A673 (cell line): Measurements from ENCODE around the gene MAP3K3. TPM values are rescaled to one million over a fixed set of nuclear protein-coding genes. Genes with fewer than 3 reads are reported as not detected.

Experiments used
- BruUV-seq: library from RNA; stranded (reverse); fragments of 400-500 nt; replicated peaks from 2 replicates; lab custom pipeline; 2021; lab: Mats Ljungman, UMichigan
- CTCF ChIA-PET: fragments of 300-600 bp; sonication (Branson Sonifier 250); formaldehyde crosslinking; loops from one replicate; lab custom pipeline; 2022; ENCODE audit warnings: antibody characterized with exemption; lab: Charles Lee
- POLR2A ChIA-PET: fragments of 300-600 bp; sonication (Branson Sonifier 250); formaldehyde crosslinking; loops from one replicate; lab custom pipeline; 2022; ENCODE audit warnings: antibody characterized with exemption; ENCODE audit not compliant: low non-redundant PET; lab: Charles Lee
- DNase-seq: peaks from one replicate; pipeline ENCODE4 v3.0.0-alpha.2; 2015; ENCODE audit warnings: low spot score
- H3K27ac ChIP-seq: fragments of 200-600 bp; sonication (generic); 2 replicates; pipeline ENCODE4 v1.5.1; 2016; ENCODE audit warnings: mixed run types, low read depth, mild to moderate bottlenecking, mixed read lengths, antibody characterized with exemption, low read length; ENCODE audit not compliant: poor library complexity, severe bottlenecking
- H3K27me3 ChIP-seq: fragments of 200-600 bp; sonication (generic); replicated peaks from 2 replicates; pipeline ENCODE4 v1.6.1; 2017; ENCODE audit warnings: mixed run types, low read depth, mild to moderate bottlenecking, mixed read lengths, antibody characterized with exemption, low read length; ENCODE audit not compliant: insufficient read depth, poor library complexity
- H3K36me3 ChIP-seq: fragments of 200-600 bp; sonication (generic); 2 replicates; pipeline ENCODE4 v1.6.1; 2016; ENCODE audit warnings: mixed run types, mild to moderate bottlenecking, mixed read lengths, antibody characterized with exemption, low read length; ENCODE audit not compliant: insufficient read depth, poor library complexity, severe bottlenecking
- H3K4me1 ChIP-seq: fragments of 200-600 bp; sonication (generic); 2 replicates; pipeline ENCODE4 v1.6.1; 2017; ENCODE audit warnings: mixed run types, mild to moderate bottlenecking, mixed read lengths, antibody characterized with exemption, low read length; ENCODE audit not compliant: insufficient read depth, poor library complexity, severe bottlenecking
- H3K4me3 ChIP-seq: fragments of 200-600 bp; sonication (generic); 2 replicates; pipeline ENCODE4 v1.5.1; 2016; ENCODE audit warnings: low read depth, mixed run types, mild to moderate bottlenecking, mixed read lengths, low read length; ENCODE audit not compliant: poor library complexity, severe bottlenecking
- H3K9me3 ChIP-seq: fragments of 200-600 bp; sonication (generic); 2 replicates; pipeline ENCODE4 v1.6.1; 2016; ENCODE audit warnings: mixed run types, low read depth, mild to moderate bottlenecking, mixed read lengths, antibody characterized with exemption, low read length; ENCODE audit not compliant: poor library complexity, severe bottlenecking
- CTCF ChIP-seq: fragments of 300-800, 200-600 bp; sonication (generic); conservative IDR thresholded peaks from 2 replicates; pipeline ENCODE4 v1.5.1; 2017; ENCODE audit warnings: low read depth, mild to moderate bottlenecking, antibody characterized with exemption, low read length, moderate library complexity, mixed read lengths
- EZH2 ChIP-seq: fragments of 200-600 bp; sonication (generic); IDR thresholded peaks from 2 replicates; pipeline ENCODE4 v1.6.1; 2017; ENCODE audit warnings: borderline replicate concordance, low read depth, mild to moderate bottlenecking, mixed read lengths, antibody characterized with exemption, low read length; ENCODE audit not compliant: poor library complexity, severe bottlenecking
- intact Hi-C: fragments of 100-400 bp; cut with micrococcal nuclease; formaldehyde crosslinking; loops from one replicate; pipeline ENCODE4 v1.10.0; 2022; ENCODE audit not compliant: unreplicated experiment
- total RNA-seq: library from RNA; stranded (reverse); gene quantifications from 2 replicates; pipeline ENCODE4 v1.2.3, GENCODE V29; 2021

The MAP3K3 gene
- total RNA-seq, 1 experiment from 2014 or later: 25.9 TPM

GRCh38 chr17:63578769-63579111 lies 43.5 kb upstream of the MAP3K3 start:
- H3K4me3 ChIP-seq: no peak overlapping the region
- no TSS peak for BruUV-seq
- intact Hi-C loops: no loop called here
- H3K27ac ChIP-seq: no peak overlapping the region
- POLR2A ChIA-PET: no interaction called here
- CTCF ChIA-PET: no interaction called here
- H3K36me3 ChIP-seq: peaks cover 28% of the 10 kb centered on the region
- no peaks in the 10 kb centered on the region for H3K9me3 ChIP-seq
- no peak for DNase-seq
- TF ChIP-seq EZH2: no peak
- TF ChIP-seq CTCF: no peak
- no peaks in the 10 kb centered on the region for H3K4me1 ChIP-seq
- no peaks in the 10 kb centered on the region for H3K27me3 ChIP-seq

- no peak for DNase-seq
- no peaks in the 10 kb centered on the region for H3K27me3 ChIP-seq
- H3K4me1 ChIP-seq: no peaks in the 10 kb centered on the region
- intact Hi-C loops: no loop called here
- no peaks in the 10 kb centered on the region for H3K9me3 ChIP-seq
- BruUV-seq: no TSS peak
- H3K36me3 ChIP-seq: peaks cover 35% of the 10 kb centered on the region
- ChIA-PET POLR2A (no interaction called here), CTCF (interaction anchor here (0.6 kb wide), 1 partner anchor 205 kb away, joined by 12 read pairs; no protein-coding TSS in a partner anchor)
- no peak overlapping the region for H3K27ac ChIP-seq
- TF ChIP-seq CTCF: no peak
- TF ChIP-seq EZH2: no peak
- H3K4me3 ChIP-seq: no peak overlapping the region
Observed at GRCh38 chr17:63579633-63580032, 42.6 kb upstream of the MAP3K3 start.

GRCh38 chr17:63587770-63588169 lies 34.4 kb upstream of the MAP3K3 start:
- no peaks in the 10 kb centered on the region for H3K9me3 ChIP-seq
- no peak overlapping the region for H3K4me3 ChIP-seq
- CTCF ChIA-PET: no interaction called here
- H3K4me1 ChIP-seq: no peaks in the 10 kb centered on the region
- H3K27ac ChIP-seq: no peak overlapping the region
- intact Hi-C loops: no loop called here
- peaks cover 64% of the 10 kb centered on the region for H3K36me3 ChIP-seq
- no TSS peak for BruUV-seq
- no peak for TF ChIP-seq CTCF
- no peaks in the 10 kb centered on the region for H3K27me3 ChIP-seq
- POLR2A ChIA-PET: no interaction called here
- DNase-seq: no peak
